Choroid plexus epithelial cell (primary cell): ENCODE measurements around the gene MOCS1.

Experiments
- DNase-seq: peaks from one replicate; pipeline ENCODE4 v3.0.0-alpha.2; 2010; ENCODE audit warnings: low read depth
- H3K4me3 ChIP-seq: 2 replicates; pipeline ENCODE4 v1.5.1; 2011; ENCODE audit warnings: low read depth, mild to moderate bottlenecking, control low read depth, low read length, moderate library complexity
- CTCF ChIP-seq: conservative IDR thresholded peaks from 2 replicates; pipeline ENCODE4 v1.5.1; 2011; ENCODE audit warnings: low read depth, mild to moderate bottlenecking, control low read depth, inconsistent platforms, low read length, moderate library complexity

MOCS1 gene

GRCh38 chr6:39961178-39961577, 26.9 kb upstream of the MOCS1 start:
- no peak overlapping the region for H3K4me3 ChIP-seq
- TF ChIP-seq CTCF = no peak
- peak; percentile 70 for DNase-seq

- TF ChIP-seq CTCF = no peak
- no peak for DNase-seq
- no peak overlapping the region for H3K4me3 ChIP-seq
Observed at GRCh38 chr6:39958947-39959346, 24.7 kb upstream of the MOCS1 start.

- no peak overlapping the region for H3K4me3 ChIP-seq
- DNase-seq = peak; percentile 78
Observed at GRCh38 chr6:39956936-39957335, 22.7 kb upstream of the MOCS1 start.

GRCh38 chr6:39953076-39953618, 18.9 kb upstream of the MOCS1 start:
- no peak for TF ChIP-seq CTCF
- no peak overlapping the region for H3K4me3 ChIP-seq

More at GRCh38 chr6:39956936-39957335, 22.7 kb upstream of the MOCS1 start:
- no peak for TF ChIP-seq CTCF

GRCh38 chr6:39952167-39952566, 17.9 kb upstream of the MOCS1 start:
- H3K4me3 ChIP-seq = no peak overlapping the region
- no peak for TF ChIP-seq CTCF
- peak; percentile 50 for DNase-seq

More at GRCh38 chr6:39953076-39953618, 18.9 kb upstream of the MOCS1 start:
- DNase-seq = no peak

- no peak for DNase-seq
- H3K4me3 ChIP-seq = no peak overlapping the region
- TF ChIP-seq CTCF = no peak
Observed at GRCh38 chr6:39951716-39952115, 17.5 kb upstream of the MOCS1 start.

- H3K4me3 ChIP-seq = no peak overlapping the region
- TF ChIP-seq CTCF = no peak
- no peak for DNase-seq
Observed at GRCh38 chr6:39951191-39951590, 16.9 kb upstream of the MOCS1 start.
